GM21447 (cell line): ENCODE data around the gene MSI2.

Source experiments
- ATAC-seq: cut with Tn5 transposase; IDR thresholded peaks from one replicate; pipeline ENCODE4 v1.9.1; 2021; ENCODE audit not compliant: unreplicated experiment

Gene MSI2

DNA sequence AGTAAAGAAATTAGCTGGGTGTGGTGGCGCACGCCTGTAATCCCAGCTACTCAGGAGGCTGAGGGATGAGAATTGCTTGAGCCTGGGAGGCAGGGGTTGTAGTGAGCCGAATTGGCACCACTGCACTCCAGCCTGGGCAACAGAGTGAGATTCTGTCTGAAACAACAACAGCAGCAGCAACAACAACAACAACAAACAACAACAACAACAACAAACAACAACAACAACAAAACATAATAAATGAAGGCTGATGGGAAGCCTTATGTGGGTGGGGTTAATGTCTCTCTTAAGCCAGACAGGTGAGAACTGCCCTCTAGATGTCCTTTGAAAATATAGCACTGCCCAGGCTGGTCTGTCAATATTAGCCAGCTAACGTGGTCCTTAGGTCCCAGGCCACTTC is 107.3 kb downstream of the MSI2 start:
- no peak for ATAC-seq

DNA sequence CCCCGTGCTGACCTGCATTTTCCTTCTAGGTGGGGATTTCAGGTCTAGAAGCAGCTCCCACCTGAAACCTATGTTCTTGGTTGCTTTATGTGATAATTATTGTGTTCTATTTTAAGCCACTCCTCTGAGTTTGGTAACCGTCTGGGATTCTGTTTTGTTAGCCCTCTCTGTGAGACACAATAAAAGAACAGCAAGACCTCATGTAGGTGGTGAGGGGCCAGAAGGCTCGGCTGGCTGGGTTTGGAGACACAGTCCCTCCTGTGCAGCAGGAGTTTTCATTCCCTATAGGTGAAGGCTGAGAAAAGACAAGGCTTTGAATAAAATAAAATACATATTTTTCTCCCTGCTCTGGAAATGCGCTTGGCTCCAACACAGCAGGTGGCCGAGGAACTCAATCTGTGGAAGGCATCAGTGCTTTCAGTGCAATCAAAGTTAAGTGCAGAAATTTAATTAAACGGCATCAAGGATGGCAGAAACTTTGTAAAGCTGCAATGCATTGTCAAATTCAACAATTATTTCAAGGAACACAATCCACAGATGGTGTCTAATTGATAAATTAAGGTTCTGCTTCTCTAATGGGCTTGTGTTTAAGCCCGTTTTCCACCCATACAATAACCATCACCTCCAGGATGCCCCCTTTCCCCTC is 107.8 kb downstream of the MSI2 start:
- no peak for ATAC-seq

DNA sequence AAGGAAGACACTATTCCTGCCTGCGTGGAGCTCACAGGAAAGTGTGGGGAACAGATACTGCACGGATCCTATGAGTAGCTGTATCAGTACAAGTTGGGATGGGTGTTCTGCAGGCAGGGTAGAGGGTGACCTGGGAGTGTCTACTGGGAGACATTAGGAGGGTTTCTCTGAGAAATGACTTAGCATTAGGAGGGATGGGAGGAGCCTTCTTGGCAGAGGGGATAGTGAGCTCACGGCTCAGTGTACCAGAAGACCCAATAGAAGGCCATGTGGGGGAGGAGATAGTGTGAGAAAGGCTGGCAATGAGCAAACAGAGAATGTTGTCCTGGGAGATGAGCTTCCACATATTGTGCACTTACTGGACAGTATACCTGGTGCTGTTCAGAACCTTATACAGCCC is 109.1 kb downstream of the MSI2 start:
- no peak for ATAC-seq

DNA sequence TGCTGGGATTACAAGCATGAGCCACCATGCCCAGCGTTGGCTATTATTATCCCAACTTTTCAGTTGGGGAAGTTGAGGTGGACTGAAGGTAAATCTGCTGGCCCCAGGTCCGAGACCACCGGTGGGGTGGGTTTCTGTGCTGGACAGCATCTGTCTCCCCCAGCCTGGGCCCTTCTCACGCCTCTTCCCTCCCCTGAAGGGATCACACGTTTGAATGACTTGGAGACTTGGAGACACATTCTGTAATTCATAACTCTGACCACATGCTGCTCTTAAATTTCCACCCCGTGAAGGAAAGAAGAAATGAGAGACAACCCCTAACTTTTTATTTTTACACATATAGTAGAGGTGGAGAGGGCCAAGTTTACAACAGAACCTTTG is 109.8 kb downstream of the MSI2 start:
- no peak for ATAC-seq

DNA sequence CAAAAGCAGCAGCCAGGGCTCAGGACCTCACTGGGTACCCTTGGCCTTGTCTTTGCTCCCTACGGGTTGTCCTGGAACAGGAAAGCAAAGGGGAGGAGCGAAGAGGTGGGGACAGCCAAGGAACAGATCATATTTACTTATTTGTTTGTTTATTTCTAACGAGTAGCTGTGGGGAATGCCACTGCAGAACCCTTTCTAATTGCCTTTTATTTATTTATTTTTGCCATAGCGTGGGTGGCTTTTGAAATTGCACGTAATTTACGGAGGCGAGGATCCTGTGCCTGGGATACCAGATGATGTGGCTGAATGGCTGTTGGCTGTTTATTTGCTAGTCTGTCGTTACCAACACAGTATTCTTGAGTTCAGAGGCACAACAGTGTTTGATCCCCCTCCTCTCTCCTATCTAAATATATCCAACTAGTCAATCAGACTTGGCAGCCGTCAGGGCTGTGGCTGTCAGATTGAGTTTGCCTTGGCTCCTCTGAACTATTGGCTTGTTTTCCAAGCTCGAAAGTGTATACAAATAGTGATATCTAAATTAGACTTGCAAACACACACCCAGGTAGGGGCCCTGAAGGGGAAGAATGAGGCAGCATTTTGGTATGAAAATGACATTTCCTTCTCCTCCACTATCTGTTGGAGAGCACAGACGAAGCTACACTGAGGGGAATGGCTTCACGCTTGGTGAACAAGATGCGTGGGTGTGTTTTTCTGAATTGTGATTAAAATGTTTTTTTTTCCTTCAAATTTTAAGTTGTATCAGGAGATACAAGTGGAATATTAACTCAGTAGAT is 110.4 kb downstream of the MSI2 start:
- ATAC-seq, result no peak

DNA sequence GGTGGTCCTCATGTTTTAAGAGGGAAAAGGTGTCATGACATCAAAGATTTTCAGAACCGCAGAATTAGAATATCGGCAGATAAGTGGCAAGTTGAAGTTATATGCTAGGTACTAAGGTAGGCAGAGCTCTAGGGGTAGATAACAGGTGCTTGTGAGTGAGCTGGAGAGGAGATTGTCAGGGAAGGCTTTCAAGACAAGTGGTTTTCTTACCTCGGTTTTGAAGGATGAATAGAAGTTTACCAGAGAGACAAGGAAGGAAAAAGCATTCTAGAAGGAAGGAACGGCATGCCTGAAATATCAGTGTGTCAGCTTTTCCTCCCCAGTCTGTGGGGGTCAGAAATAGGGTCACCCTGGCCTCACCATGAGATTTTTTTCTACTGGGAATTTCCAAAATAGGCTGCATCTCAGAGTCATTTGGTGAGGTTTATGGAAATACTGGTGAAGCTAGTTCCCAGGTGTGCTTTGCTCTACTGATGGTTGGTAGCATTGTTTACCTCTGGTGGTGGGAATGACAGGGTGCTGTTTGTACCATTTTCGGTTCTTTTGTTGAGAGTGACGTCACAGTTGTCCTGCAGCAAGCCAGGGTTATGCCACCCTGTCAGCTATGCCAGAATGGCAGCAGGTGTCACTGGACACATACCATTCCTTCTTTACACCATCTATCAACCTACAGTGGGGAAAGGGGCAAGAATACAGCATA is 112.5 kb downstream of the MSI2 start:
- ATAC-seq, result peak; percentile 34

DNA sequence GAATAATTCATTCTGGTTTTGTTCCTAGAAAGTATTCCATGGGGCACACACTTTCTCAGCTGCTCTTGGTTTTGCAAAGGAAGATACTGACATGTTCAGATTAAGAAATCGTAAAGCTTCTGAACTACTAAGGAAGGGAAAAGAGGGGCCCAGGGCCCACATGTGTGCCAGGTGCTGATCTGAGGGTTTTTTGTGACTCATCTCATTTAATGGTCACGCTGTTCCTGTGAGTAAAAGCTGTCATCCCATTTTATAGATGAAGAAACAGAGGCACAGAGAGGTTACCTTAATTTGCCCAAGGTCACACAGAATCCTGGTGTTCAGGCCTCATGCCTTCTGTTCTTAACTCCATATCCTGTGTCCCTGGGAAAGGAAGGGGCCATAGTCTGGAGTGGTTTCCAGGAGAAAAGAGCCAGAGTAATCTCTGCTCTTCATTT is 113.2 kb downstream of the MSI2 start:
- peak; percentile 34 for ATAC-seq

DNA sequence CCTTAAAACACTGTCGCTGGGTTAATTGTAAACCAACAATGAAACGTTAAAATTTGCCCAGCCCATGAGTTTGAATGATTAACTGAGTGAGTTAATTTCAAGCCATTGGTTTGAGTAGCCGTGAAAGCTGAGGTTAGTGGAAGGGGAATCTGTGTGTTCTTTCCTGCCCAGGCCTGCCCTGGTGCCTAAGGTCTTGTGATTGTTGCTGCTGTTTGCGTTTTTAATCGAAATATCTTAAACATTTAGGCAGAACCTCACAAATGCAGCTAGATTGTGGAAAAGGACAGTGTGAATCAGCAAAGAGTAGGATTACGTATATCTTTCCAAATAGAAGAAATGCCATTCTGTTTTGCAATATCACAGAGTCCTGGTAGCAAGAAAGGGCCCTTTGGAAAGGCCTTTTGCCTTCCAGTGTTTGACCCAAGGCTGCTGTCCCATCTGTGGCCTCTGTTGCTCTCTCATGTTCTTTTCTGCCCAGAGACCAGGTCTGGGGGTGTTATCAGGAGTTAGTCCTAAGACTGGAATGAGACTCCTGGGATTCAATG is 113.8 kb downstream of the MSI2 start:
- peak; percentile 50 for ATAC-seq

DNA sequence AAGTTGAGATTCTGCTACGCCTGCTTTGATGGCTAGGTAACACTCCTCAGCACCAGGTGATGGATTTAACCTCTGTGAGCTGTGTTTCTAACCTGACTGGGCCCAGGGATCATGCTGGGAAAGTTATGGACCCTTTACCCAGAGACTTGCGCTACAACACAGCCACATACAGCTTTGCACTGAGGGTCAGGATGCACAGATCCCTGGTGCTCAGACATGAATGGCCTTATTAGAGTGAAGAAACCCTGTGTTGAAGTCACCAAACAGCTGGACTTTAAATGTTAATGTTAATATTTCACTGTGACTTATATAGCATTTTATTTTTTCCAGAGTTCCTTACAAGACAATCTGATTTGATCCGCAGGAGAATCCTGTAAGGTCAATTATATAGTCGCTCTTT is 114.3 kb downstream of the MSI2 start:
- no peak for ATAC-seq

DNA sequence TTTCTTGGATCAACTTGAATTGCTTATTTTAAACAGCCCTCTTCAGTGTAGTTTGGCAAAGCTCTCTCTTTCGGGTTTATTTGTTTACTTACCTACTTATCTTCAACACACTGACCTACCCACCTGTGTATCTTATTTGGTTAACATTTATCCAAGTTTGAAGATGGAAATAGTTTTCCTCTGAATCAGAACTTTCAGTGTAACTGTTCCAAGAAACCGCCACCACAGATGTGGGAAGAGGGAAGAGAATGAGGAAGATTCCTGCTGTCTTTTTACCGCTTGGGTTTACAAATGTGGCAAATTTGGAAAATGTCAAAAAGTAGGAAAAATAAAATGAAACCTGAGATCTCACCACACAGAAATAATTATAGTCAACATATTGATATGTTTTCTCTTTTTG is 115.8 kb downstream of the MSI2 start:
- ATAC-seq, result no peak

DNA sequence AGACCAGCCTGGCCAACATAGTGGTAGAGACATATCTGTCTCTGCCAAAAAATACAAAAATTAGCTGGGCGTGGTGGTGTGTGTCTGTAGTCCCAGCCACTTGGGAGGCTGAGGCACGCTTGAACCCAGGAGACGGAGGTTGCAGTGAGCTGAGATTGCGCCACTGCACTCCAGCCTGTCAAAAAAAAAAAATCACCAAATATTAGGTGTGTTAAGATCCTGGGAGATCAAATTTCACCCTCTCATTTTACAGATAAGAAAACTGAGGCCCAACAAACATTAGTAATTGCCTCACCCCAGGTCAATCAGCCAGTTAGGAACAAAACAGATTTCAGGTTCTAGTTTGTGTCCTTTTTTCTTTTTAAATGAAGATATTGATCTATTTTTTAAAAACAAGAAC is 116.7 kb downstream of the MSI2 start:
- no peak for ATAC-seq

DNA sequence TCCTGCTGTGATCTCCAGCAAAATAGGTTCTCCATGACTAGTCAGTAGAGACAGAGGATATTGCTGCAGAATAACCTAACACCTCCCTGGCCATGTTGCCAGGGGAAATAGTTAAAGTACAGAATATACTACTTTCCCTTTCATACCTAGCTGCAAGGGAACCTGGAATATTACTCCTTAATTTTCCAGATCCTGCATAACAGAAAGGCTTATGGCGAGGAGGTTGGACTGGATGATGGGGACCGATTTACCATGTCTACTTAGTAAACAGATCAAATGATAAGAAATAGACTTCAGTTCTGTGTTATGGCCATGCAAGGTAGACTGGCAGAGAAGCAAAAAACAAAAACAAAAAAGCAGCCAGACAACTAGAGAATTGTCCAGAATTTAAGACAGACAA is 117.4 kb downstream of the MSI2 start:
- no peak for ATAC-seq

DNA sequence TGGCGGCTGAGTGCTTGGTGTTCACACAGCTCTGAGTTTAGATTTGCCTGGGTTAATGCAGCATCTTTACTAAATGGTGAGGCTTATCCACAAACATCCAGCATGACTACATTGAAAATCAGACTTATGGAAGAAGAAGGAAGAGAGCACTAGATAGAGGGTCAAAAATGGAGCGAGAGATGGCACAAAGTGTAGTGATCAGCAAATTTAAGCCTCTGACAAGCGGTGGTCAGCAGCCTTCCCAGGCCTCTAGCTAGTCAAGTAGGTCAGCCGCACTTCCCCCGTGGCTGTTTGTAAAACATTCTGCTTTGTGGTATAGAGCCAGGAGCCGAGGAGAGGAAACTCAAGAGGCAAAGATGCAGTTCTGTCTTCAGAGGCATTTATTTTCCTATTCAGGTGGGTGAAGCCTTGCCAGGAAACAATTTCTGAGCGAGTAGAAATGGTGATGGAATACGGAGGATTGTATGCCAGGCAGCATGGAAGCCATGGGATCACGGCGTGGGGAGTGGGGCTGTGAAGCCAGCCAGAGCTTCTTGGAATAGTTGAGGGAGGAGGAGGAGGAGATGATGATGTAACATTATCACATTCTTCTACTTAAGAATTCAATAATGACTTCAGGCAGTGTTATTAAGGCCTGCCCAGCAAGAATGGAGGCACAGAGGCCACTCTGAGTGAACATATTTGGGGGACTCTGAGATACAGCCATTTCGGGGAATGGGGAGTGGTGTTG is 118.9 kb downstream of the MSI2 start:
- no peak for ATAC-seq

DNA sequence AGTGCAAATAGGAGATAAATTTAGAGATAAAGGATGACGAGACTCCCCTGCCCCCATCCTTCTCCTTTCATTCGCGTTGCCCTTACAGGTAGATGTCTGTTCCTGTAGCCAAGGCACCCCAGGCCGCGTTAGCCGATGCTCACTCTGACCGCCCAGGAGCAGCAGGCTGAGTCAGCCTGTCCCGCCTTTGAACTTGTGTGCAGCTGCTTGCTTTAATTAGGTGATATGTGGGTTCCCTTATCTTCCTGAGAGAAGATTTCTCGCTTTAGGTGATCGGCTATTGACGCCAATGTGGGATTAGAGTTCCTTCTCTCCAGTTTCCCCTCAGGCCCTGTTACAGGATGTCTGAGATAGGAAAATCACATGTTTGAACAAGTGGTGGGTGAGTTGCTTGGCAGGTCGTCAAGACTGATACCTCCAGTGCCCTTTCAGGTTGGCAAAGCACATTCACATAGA is 119.5 kb downstream of the MSI2 start:
- no peak for ATAC-seq

DNA sequence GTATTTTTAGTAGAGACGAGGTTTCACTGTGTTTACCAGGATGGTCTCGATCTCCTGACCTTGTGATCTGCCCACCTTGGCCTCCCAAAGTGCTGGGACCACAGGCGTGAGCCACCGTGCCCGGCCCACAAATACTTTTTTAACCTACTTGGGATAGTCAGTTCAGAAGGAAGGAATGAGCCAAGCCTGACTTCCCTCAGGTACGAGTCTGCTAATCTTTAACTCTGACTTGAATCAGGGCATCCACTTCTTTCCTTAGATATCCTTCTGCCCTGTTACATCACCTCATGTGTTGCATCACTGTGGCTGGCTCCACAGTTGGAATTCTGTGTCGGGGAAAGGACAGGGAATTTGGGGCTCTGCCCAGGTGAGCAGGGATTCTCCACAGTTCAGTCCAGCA is 120.8 kb downstream of the MSI2 start:
- no peak for ATAC-seq

DNA sequence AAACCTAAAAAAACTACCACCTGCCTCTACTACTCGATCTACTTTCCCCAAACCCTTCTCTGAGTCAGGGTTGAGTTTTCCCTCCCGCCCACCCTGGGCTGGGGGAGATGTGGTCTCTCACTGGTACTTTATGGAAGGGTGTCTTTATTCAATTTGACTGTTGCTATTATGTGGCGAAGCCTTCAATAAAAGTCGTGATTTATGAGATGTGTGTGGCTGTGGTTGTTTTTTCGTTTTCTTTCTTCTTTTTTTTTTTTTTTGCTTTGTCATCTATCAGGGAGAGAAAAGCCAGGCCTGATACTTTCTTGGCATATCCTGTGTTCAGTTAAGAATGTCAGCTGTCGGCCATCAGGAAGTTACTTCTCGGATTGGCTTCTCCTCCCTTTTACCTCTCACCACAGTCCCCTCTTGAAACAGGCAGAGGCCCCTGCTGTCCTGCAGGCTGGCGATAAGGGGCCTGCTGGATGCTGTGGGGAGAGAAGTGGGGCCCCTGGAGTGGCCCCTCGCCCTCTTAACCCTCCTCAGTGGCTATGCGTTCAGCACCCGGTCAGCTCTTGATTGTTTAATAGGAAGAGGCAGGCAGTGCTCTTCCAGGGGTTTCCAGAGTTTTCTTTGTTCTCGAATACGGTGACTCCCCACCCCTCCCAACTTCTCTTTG is 123.0 kb downstream of the MSI2 start:
- no peak for ATAC-seq

DNA sequence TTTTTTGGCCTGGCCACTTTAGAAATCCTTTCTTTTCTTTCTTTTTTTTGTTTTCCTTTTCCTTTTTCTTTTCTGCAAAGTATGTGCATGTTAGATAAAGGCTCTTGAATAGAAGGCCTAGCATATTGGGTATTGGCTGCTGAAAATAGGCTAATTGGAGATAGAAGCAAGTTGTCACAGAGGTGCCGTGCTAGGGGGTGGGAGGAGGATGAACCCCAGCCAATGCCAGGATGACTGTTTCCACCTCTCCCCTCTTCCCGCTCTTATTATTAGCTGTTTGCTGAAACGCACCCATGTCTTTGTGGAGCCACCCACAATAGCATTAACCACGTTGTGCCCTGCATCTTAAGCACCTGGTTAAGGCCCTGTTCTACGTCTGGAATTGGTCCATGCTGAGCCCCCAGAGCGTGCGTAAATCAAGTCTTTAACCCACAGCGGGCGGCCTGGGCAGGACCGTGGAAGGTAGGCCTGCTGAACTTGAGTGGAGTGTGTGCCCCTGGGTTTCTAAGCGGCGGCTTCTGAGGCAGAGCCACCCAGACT is 123.6 kb downstream of the MSI2 start:
- no peak for ATAC-seq

DNA sequence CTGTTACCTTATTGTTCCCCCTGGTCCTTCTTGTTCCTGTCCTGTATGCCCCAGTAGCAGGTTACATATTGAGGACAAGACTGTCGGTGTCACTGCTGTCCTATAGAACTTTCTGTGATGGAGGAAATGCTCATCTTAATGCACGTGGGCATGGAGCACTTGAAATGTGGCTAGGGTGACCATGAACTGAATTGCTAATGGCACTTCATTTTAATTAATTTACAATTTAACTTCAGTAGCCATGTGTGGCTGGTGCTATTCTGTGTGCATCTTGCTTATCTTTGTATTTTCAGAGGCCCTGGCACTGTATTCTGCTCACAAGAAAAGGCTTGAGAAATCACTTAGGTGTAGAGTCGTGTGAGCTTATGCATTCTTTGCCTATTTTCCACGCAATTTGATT is 125.2 kb downstream of the MSI2 start:
- ATAC-seq, result no peak

DNA sequence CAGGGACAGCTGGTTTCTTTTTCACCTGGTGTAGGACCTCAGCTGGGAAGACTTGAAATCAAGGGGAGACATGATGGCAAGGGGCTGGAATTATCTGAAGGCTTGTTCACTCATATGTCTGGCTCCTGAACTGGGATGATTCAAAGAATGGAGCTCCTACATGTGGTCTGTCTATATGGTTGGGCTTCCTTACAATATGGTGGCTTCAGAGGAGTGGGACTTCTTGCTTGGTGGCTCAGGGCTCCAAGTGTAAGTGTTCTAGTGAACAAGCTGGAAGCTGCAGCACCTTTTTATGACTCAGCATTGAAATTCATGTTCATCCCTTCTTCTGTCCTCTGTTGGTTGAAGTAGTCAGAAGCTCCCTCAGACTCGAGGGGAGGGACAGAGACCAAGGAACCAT is 127.9 kb downstream of the MSI2 start:
- no peak for ATAC-seq

DNA sequence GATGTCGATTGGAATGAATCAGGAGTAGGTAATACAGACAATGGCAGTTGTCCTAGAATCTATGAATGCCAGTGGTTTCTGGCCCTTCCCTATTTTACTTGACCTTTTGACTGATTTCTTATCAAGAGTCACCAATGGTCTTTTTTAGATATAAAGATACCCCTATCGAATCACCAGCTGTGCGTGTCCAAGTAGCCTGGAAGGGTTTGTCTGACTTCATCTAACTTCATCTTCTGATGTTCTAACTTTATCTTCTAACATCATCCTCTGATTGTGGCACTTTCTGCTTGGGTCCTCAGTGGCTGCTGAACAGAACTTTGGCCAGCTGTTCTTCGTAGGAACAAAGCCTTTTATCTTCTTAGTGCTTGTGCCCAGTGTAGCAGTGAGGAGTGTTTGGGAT is 129.7 kb downstream of the MSI2 start:
- no peak for ATAC-seq
